Astrocyte of the spinal cord (primary cell): ENCODE measurements around the gene TFAP2E.
A peak's percentile ranks its signal among the peaks of the same experiment; 100 is the strongest.

Experiments
- DNase-seq: peaks from one replicate; pipeline ENCODE4 v3.0.0; 2011; ENCODE audit warnings: low read depth, low spot score
- H3K4me3 ChIP-seq: 2 replicates; pipeline ENCODE4 v1.5.1; 2011; ENCODE audit warnings: low read depth, mild to moderate bottlenecking, low read length, moderate library complexity
- CTCF ChIP-seq: IDR thresholded peaks from 2 replicates; pipeline ENCODE4 v1.5.1; 2012; ENCODE audit warnings: low read depth, mild to moderate bottlenecking, low read length, inconsistent platforms
- in situ Hi-C: cut with HindIII; loops from 2 replicates; pipeline ENCODE4 v1.10.0; 2017; ENCODE audit warnings: low sequenced_read_pairs

The TFAP2E gene

GRCh38 chr1:35603468-35603867 lies 30.4 kb downstream of the TFAP2E start:
- in situ Hi-C loops, result no loop called here
- no peak for DNase-seq
- H3K4me3 ChIP-seq, result no peak overlapping the region
- no peak for TF ChIP-seq CTCF

- no peak for DNase-seq
- in situ Hi-C loops, result no loop called here
- H3K4me3 ChIP-seq, result no peak overlapping the region
- no peak for TF ChIP-seq CTCF
Measured at GRCh38 chr1:35603941-35604340, 30.8 kb downstream of the TFAP2E start.

GRCh38 chr1:35605071-35605866 lies 32.2 kb downstream of the TFAP2E start:
- TF ChIP-seq CTCF, result no peak
- DNase-seq, result peak; percentile 16
- in situ Hi-C loops, result no loop called here
- H3K4me3 ChIP-seq, result no peak overlapping the region

GRCh38 chr1:35605867-35606182 lies 32.7 kb downstream of the TFAP2E start:
- peak; percentile 23 for DNase-seq
- TF ChIP-seq CTCF, result no peak
- in situ Hi-C loops, result no loop called here
- no peak overlapping the region for H3K4me3 ChIP-seq

- H3K4me3 ChIP-seq, result no peak overlapping the region
- in situ Hi-C loops, result no loop called here
- TF ChIP-seq CTCF, result no peak
- no peak for DNase-seq
Measured at GRCh38 chr1:35611655-35612054, 38.5 kb downstream of the TFAP2E start.

GRCh38 chr1:35615440-35615839 lies 42.3 kb downstream of the TFAP2E start:
- no peak for TF ChIP-seq CTCF
- no peak for DNase-seq
- in situ Hi-C loops, result no loop called here
- H3K4me3 ChIP-seq, result no peak overlapping the region
